GM13976 (cell line): ENCODE data around the gene SRRM3.
"Not testable (repeated sequence)": the region's sequence is repeated elsewhere in the genome, so short reads cannot be mapped to it uniquely, and the experiment has no call there.

Experiments
- DNase-seq: peaks from one replicate; pipeline ENCODE4 v3.0.0; 2012; ENCODE audit warnings: low spot score
- CTCF ChIP-seq: IDR thresholded peaks from 2 replicates; pipeline ENCODE4 v1.5.1; 2012; ENCODE audit warnings: borderline replicate concordance, mild to moderate bottlenecking; ENCODE audit not compliant: insufficient read depth; ENCODE audit errors: extremely low read depth, missing control alignments, control extremely low read depth
- in situ Hi-C: fragments of 300-500 bp; cut with MboI; formaldehyde crosslinking; loops from one replicate; pipeline ENCODE4 v1.12.0; 2022; ENCODE audit warnings: low sequenced_read_pairs, mixed read lengths, inconsistent platforms; ENCODE audit not compliant: unreplicated experiment

Gene SRRM3

GRCh38 chr7:76224695-76225094 is 23.0 kb downstream of the SRRM3 start:
- in situ Hi-C loops: no loop called here
- no peak for DNase-seq
- TF ChIP-seq CTCF: no peak

- DNase-seq: peak; percentile 74
- TF ChIP-seq CTCF: no peak
- in situ Hi-C loops: no loop called here
Observed at GRCh38 chr7:76225379-76225778, 23.7 kb downstream of the SRRM3 start.

- no peak for TF ChIP-seq CTCF
- in situ Hi-C loops: no loop called here
- no peak for DNase-seq
Observed at GRCh38 chr7:76225951-76226350, 24.3 kb downstream of the SRRM3 start.

- in situ Hi-C loops, DNase-seq: not testable (repeated sequence)
Observed at GRCh38 chr7:76226878-76227423, 25.3 kb downstream of the SRRM3 start.

- no peak for TF ChIP-seq CTCF
- in situ Hi-C loops: no loop called here
Observed at GRCh38 chr7:76230214-76230613, 28.5 kb downstream of the SRRM3 start.

GRCh38 chr7:76231071-76231470 is 29.4 kb downstream of the SRRM3 start:
- TF ChIP-seq CTCF: no peak
- DNase-seq: no peak
- in situ Hi-C loops: no loop called here

More at GRCh38 chr7:76230214-76230613, 28.5 kb downstream of the SRRM3 start:
- DNase-seq: no peak

- no peak for DNase-seq
- TF ChIP-seq CTCF: no peak
- in situ Hi-C loops: no loop called here
Observed at GRCh38 chr7:76231583-76231982, 29.9 kb downstream of the SRRM3 start.

GRCh38 chr7:76232698-76233097 is 31.0 kb downstream of the SRRM3 start:
- DNase-seq: no peak
- in situ Hi-C loops: no loop called here
- no peak for TF ChIP-seq CTCF
